IMR-90 (cell line): ENCODE data around the gene OR2W1. TPM values are rescaled to one million over a fixed set of nuclear protein-coding genes. Genes with fewer than 3 reads are reported as not detected.

Experiments used
- ATAC-seq: fragments of 200-7000 bp; cut with Tn5 transposase; 2 replicates; pipeline ENCODE4 v1.9.1; 2020; ENCODE audit warnings: low read depth, mild to moderate bottlenecking, moderate library complexity
- BruUV-seq: library from RNA; stranded (reverse); fragments of 400-500 nt; replicated peaks from 2 replicates; lab custom pipeline; 2021; lab: Mats Ljungman, UMichigan
- CTCF ChIA-PET: fragments of 300-600 bp; formaldehyde crosslinking; extraction: SDS; loops from one replicate; lab custom pipeline; 2021; ENCODE audit warnings: antibody characterized with exemption; lab: Yijun Ruan, JAX
- POLR2A ChIA-PET: fragments of 300-600 bp; sonication (Branson Sonifier 250); formaldehyde crosslinking; loops from one replicate; lab custom pipeline; 2022; ENCODE audit warnings: antibody characterized with exemption; ENCODE audit not compliant: unreplicated experiment; lab: Charles Lee
- DNase-seq: peaks from one replicate; pipeline ENCODE4 v3.0.0; 2013
- H2AFZ ChIP-seq: replicated peaks from 2 replicates; pipeline ENCODE3; 2013; ENCODE audit warnings: low read length, mild to moderate bottlenecking; ENCODE audit not compliant: poor library complexity
- H2AK5ac ChIP-seq: 2 replicates; pipeline ENCODE4 v1.6.1; 2013; ENCODE audit warnings: low read depth, low read length, inconsistent platforms
- H2AK9ac ChIP-seq: replicated peaks from 2 replicates; pipeline ENCODE3; 2013; ENCODE audit warnings: mild to moderate bottlenecking, low read depth, low read length, moderate library complexity; ENCODE audit not compliant: poor library complexity
- H2BK120ac ChIP-seq: 2 replicates; pipeline ENCODE4 v1.6.1; 2013; ENCODE audit warnings: low read depth, low read length, inconsistent platforms
- H2BK15ac ChIP-seq: 3 replicates; pipeline ENCODE4 v1.6.1; 2013; ENCODE audit warnings: low read depth, low read length, inconsistent platforms
- H2BK20ac ChIP-seq: 2 replicates; pipeline ENCODE4 v1.6.1; 2013; ENCODE audit warnings: low read depth, mild to moderate bottlenecking, inconsistent platforms, low read length, moderate library complexity
- H2BK5ac ChIP-seq: 2 replicates; pipeline ENCODE4 v1.6.1; 2013; ENCODE audit warnings: mild to moderate bottlenecking, low read depth, low read length, inconsistent platforms; ENCODE audit not compliant: poor library complexity, severe bottlenecking
- H3K14ac ChIP-seq: replicated peaks from 2 replicates; pipeline ENCODE4 v1.6.1; 2013; ENCODE audit warnings: low read depth, low read length, inconsistent platforms
- H3K18ac ChIP-seq: 2 replicates; pipeline ENCODE4 v1.6.1; 2013; ENCODE audit warnings: low read depth, low read length, control low read depth
- H3K23ac ChIP-seq: 2 replicates; pipeline ENCODE4 v1.6.1; 2013; ENCODE audit warnings: low read depth, low read length, inconsistent platforms
- H3K27ac ChIP-seq: 2 replicates; pipeline ENCODE4 v1.5.1; 2013; ENCODE audit warnings: mild to moderate bottlenecking, control low read depth, low read length; ENCODE audit not compliant: insufficient read depth
- H3K27me3 ChIP-seq: 2 replicates; pipeline ENCODE4 v1.6.1; 2013; ENCODE audit warnings: low read length; ENCODE audit not compliant: control insufficient read depth, insufficient read depth
- H3K36me3 ChIP-seq: 2 replicates; pipeline ENCODE4 v1.6.1; 2013; ENCODE audit warnings: low read length, mixed read lengths; ENCODE audit not compliant: control insufficient read depth, insufficient read depth
- H3K4ac ChIP-seq: 2 replicates; pipeline ENCODE4 v1.6.1; 2013; ENCODE audit warnings: low read depth, low read length, inconsistent platforms
- H3K4me1 ChIP-seq: 2 replicates; pipeline ENCODE4 v1.6.1; 2013; ENCODE audit warnings: low read length, mixed read lengths; ENCODE audit not compliant: control insufficient read depth, insufficient read depth
- H3K4me2 ChIP-seq: 2 replicates; pipeline ENCODE4 v1.6.1; 2013; ENCODE audit warnings: low read depth, mild to moderate bottlenecking, control low read depth, low read length, moderate library complexity
- H3K4me3 ChIP-seq: 2 replicates; pipeline ENCODE4 v1.5.1; 2013; ENCODE audit warnings: low read depth, mild to moderate bottlenecking, control low read depth, low read length, moderate library complexity; ENCODE audit not compliant: insufficient read depth
- H3K56ac ChIP-seq: 2 replicates; pipeline ENCODE4 v1.6.1; 2013; ENCODE audit warnings: low read length, inconsistent platforms; ENCODE audit not compliant: insufficient read depth; ENCODE audit errors: extremely low read depth
- H3K79me1 ChIP-seq, 2 experiments: 2 replicates each; pipeline ENCODE4 v1.6.1; 2013; ENCODE audit warnings: low read length in 2 of 2, inconsistent platforms in 1 of 2, low read depth in 1 of 2
- H3K9ac ChIP-seq: 2 replicates; pipeline ENCODE4 v1.6.1; 2013; ENCODE audit warnings: low read depth, low read length, control low read depth
- H3K9me1 ChIP-seq: 2 replicates; pipeline ENCODE4 v1.6.1; 2013; ENCODE audit warnings: low read length, inconsistent platforms; ENCODE audit not compliant: insufficient read depth
- H3K9me3 ChIP-seq: 2 replicates; pipeline ENCODE4 v1.6.1; 2013; ENCODE audit warnings: low read length; ENCODE audit not compliant: control insufficient read depth, insufficient read depth
- H4K20me1 ChIP-seq: 2 replicates; pipeline ENCODE4 v1.6.1; 2013; ENCODE audit warnings: low read length, inconsistent platforms; ENCODE audit not compliant: insufficient read depth
- H4K5ac ChIP-seq: 2 replicates; pipeline ENCODE4 v1.6.1; 2013; ENCODE audit warnings: mild to moderate bottlenecking, low read depth, low read length, control low read depth
- H4K8ac ChIP-seq, 2 experiments: 2 replicates each; pipeline ENCODE4 v1.6.1; 2013; ENCODE audit warnings: low read depth in 2 of 2, low read length in 2 of 2, control low read depth in 1 of 2, inconsistent platforms in 1 of 2
- H4K91ac ChIP-seq: 2 replicates; pipeline ENCODE4 v1.6.1; 2013; ENCODE audit warnings: low read depth, low read length, inconsistent platforms; ENCODE audit not compliant: insufficient read depth
- MAFK ChIP-seq: IDR thresholded peaks from 2 replicates; pipeline ENCODE4 v1.6.1; 2012; ENCODE audit warnings: low read depth, low read length, improper control_type of control experiment
- NFE2L2 ChIP-seq: fragments of 150-350 bp; IDR thresholded peaks from 2 replicates; pipeline ENCODE4 v1.6.1; 2016; ENCODE audit warnings: low read depth, mild to moderate bottlenecking, low read length
- POLR2A ChIP-seq: IDR thresholded peaks from 2 replicates; pipeline ENCODE4 v1.6.1; 2012; ENCODE audit warnings: mild to moderate bottlenecking, low read depth, low read length
- WGBS, 2 experiments: methylation state at CpG; one replicate each; pipeline versions ENCODE4 v1.1.5 to v1.1.7; 2013; ENCODE audit warnings: missing lambda C conversion rate in 2 of 2; ENCODE audit not compliant: insufficient read length in 1 of 2; ENCODE audit errors: extremely low coverage in 2 of 2; 5-methylcytosine and 5-hydroxymethylcytosine counted together
- dilution Hi-C: fragments of 300-500 bp; cut with HindIII; formaldehyde crosslinking; loops from one replicate; pipeline ENCODE4 v1.14.3; 2018; ENCODE audit warnings: low sequenced_read_pairs; ENCODE audit not compliant: unreplicated experiment
- in situ Hi-C: fragments of 300-500 bp; cut with MboI; formaldehyde crosslinking; loops from 3 replicates; pipeline ENCODE4 v1.14.3; 2019; ENCODE audit warnings: low sequenced_read_pairs, inconsistent platforms, mixed read lengths
- intact Hi-C: fragments of 100-400 bp; cut with micrococcal nuclease; formaldehyde crosslinking; loops from 2 replicates; pipeline ENCODE4 v1.10.0; 2022
- polyA plus RNA-seq, 3 experiments: library from polyadenylated mRNA; depleted of rRNA; stranded (reverse); fragments of >200 nt; gene quantifications; 2 replicates each; pipeline ENCODE4 v1.2.3, GENCODE V29; 2012; ENCODE audit warnings: low replicate concordance in 1 of 3
- total RNA-seq: library from RNA; depleted of rRNA; stranded (reverse); fragments of >200 nt; gene quantifications from 2 replicates; pipeline ENCODE4 v1.2.3, GENCODE V29; 2012

OR2W1 gene
- total and polyA plus RNA-seq, 2 of the 4 experiments (the other 2 are of a cell fraction) = not detected

DNA sequence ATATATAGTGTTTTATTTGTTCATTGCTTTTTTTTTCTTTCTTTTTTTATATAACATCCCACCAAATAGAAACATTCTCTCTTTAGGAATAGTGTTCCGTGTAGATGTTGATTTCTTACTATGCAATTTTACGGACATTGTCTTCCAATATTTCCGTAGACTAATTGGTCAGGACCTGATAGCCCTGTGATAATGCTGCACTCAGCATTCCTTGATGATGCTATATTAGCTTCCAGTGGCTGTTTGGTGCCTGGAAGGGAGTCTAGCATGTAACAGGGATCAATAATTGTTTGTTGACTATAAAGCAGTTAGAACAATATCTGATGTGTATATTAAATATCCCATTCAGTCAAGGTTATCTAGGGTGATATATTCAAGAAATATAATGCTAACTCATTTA is 6.7 kb upstream of the OR2W1 start:
- no peak overlapping the region for H3K14ac ChIP-seq
- CTCF ChIA-PET = no interaction called here
- no peak overlapping the region for H3K9ac ChIP-seq
- no peaks in the 10 kb centered on the region for H4K20me1 ChIP-seq
- H3K23ac ChIP-seq = no peak overlapping the region
- intact Hi-C loops (no loop called here), in situ Hi-C loops (no loop called here), dilution Hi-C loops (no loop called here)
- H3K4me3 ChIP-seq = no peak overlapping the region
- no peak overlapping the region for H2BK5ac ChIP-seq
- BruUV-seq = no TSS peak
- TF ChIP-seq NFE2L2 = no peak
- TF ChIP-seq MAFK = peak; percentile 34; the same call in 1 of the 2 replicates
- TF ChIP-seq POLR2A = no peak
- no peak overlapping the region for H4K91ac ChIP-seq
- no peaks in the 10 kb centered on the region for H3K9me1 ChIP-seq
- no peaks in the 10 kb centered on the region for H3K79me1 ChIP-seq
- no peak overlapping the region for H3K18ac ChIP-seq
- DNase-seq (no peak), ATAC-seq (no peak)
- H3K9me3 ChIP-seq = no peaks in the 10 kb centered on the region
- H3K56ac ChIP-seq = no peak overlapping the region
- WGBS, 2 experiments = no CpG with 5 or more reads among the region's 3 CpGs
- H4K5ac ChIP-seq = no peak overlapping the region
- POLR2A ChIA-PET = no interaction called here
- no peak overlapping the region for H2AK9ac ChIP-seq
- H3K27ac ChIP-seq = no peak overlapping the region
- H3K4me1 ChIP-seq = no peaks in the 10 kb centered on the region
- H2BK15ac ChIP-seq = no peak overlapping the region
- no peaks in the 10 kb centered on the region for H3K36me3 ChIP-seq
- no peak overlapping the region for H2AK5ac ChIP-seq
- H3K27me3 ChIP-seq = no peaks in the 10 kb centered on the region
- no peak overlapping the region for H4K8ac ChIP-seq
- H2BK120ac ChIP-seq = no peak overlapping the region
- no peak overlapping the region for H3K4me2 ChIP-seq
- H2BK20ac ChIP-seq = no peak overlapping the region
- H3K4ac ChIP-seq = no peak overlapping the region
- H2AFZ ChIP-seq = no peak overlapping the region
